CD8-positive, alpha-beta memory T cell (primary cell): Measurements from ENCODE around the gene CHD3. TPM values are rescaled to one million over a fixed set of nuclear protein-coding genes. Genes with fewer than 3 reads are reported as not detected.
"Not testable (repeated sequence)": the region's sequence is repeated elsewhere in the genome, so short reads cannot be mapped to it uniquely, and the experiment has no call there.

Source experiments
- CTCF ChIA-PET: fragments of 350-600 bp; sonication (Branson Sonifier 250); formaldehyde crosslinking; loops from one replicate; lab custom pipeline; 2021; ENCODE audit warnings: antibody characterized with exemption; lab: Charles Lee
- POLR2A ChIA-PET: fragments of 350-600 bp; sonication (Branson Sonifier 250); formaldehyde crosslinking; loops from one replicate; lab custom pipeline; 2021; ENCODE audit warnings: antibody characterized with exemption; lab: Charles Lee
- DNase-seq, 5 donors: peaks; one replicate each; pipeline versions ENCODE4 v3.0.0 to v3.0.0-alpha.2; 2020 to 2022; ENCODE audit warnings: mixed read lengths in 1 of 5
- H3K27ac ChIP-seq: one replicate; pipeline ENCODE4 v1.7.0; 2013; ENCODE audit warnings: low read depth, mild to moderate bottlenecking, low read length, moderate library complexity
- H3K27me3 ChIP-seq: 2 replicates; pipeline ENCODE4 v1.7.0; 2013; ENCODE audit warnings: low read length, mild to moderate bottlenecking; ENCODE audit not compliant: insufficient read depth, poor library complexity, severe bottlenecking
- H3K36me3 ChIP-seq: 2 replicates; pipeline ENCODE4 v1.7.0; 2013; ENCODE audit warnings: mild to moderate bottlenecking, low read length, moderate library complexity; ENCODE audit not compliant: insufficient read depth
- H3K4me1 ChIP-seq: 2 replicates; pipeline ENCODE4 v1.7.0; 2013; ENCODE audit warnings: mild to moderate bottlenecking, low read length, moderate library complexity; ENCODE audit not compliant: insufficient read depth
- H3K4me3 ChIP-seq: 2 replicates; pipeline ENCODE4 v1.7.0; 2013; ENCODE audit warnings: mild to moderate bottlenecking, low read length
- H3K9me3 ChIP-seq: 2 replicates; pipeline ENCODE4 v1.7.0; 2013; ENCODE audit warnings: mild to moderate bottlenecking, low read length
- H3K27ac Mint-ChIP-seq, 8 donors: one replicate each; pipeline ENCODE4 v1.8.0; 2020 to 2021; ENCODE audit warnings: mixed read lengths in 8 of 8, mild to moderate bottlenecking in 6 of 8, inconsistent platforms in 3 of 8, moderate library complexity in 3 of 8
- H3K27me3 Mint-ChIP-seq, 2 donors: one replicate each; pipeline ENCODE4 v1.8.0; 2020 to 2021; ENCODE audit warnings: mixed read lengths in 2 of 2, mild to moderate bottlenecking in 1 of 2, moderate library complexity in 1 of 2
- H3K36me3 Mint-ChIP-seq, 3 donors: one replicate each; pipeline ENCODE4 v1.8.0; 2020 to 2021; ENCODE audit warnings: mixed read lengths in 3 of 3, inconsistent platforms in 1 of 3, mild to moderate bottlenecking in 1 of 3
- H3K4me1 Mint-ChIP-seq, 3 donors: one replicate each; pipeline ENCODE4 v1.8.0; 2020 to 2021; ENCODE audit warnings: mixed read lengths in 3 of 3, inconsistent platforms in 1 of 3, mild to moderate bottlenecking in 1 of 3
- H3K4me3 Mint-ChIP-seq, 7 donors: one replicate each; pipeline ENCODE4 v1.8.0; 2020 to 2021; ENCODE audit warnings: mixed read lengths in 7 of 7, mild to moderate bottlenecking in 6 of 7, moderate library complexity in 4 of 7, inconsistent platforms in 2 of 7
- H3K9me3 Mint-ChIP-seq, 5 donors: one replicate each; pipeline ENCODE4 v1.8.0; 2020 to 2022; ENCODE audit warnings: mixed read lengths in 5 of 5, mild to moderate bottlenecking in 3 of 5, moderate library complexity in 2 of 5, inconsistent platforms in 1 of 5
- polyA plus RNA-seq: library from polyadenylated mRNA; unstranded; fragments of 300-500 nt; fragmentation: Illumina TruSeq; gene quantifications from one replicate; pipeline ENCODE4 v1.2.3, GENCODE V29; 2021
- total RNA-seq, 2 experiments: library from RNA; stranded (reverse); gene quantifications; one replicate each; pipeline ENCODE4 v1.2.3, GENCODE V29; 2021

The CHD3 gene
- total and polyA plus RNA-seq, 3 experiments from 2014 or later, result 20.1 to 123 (median 116) TPM

DNA sequence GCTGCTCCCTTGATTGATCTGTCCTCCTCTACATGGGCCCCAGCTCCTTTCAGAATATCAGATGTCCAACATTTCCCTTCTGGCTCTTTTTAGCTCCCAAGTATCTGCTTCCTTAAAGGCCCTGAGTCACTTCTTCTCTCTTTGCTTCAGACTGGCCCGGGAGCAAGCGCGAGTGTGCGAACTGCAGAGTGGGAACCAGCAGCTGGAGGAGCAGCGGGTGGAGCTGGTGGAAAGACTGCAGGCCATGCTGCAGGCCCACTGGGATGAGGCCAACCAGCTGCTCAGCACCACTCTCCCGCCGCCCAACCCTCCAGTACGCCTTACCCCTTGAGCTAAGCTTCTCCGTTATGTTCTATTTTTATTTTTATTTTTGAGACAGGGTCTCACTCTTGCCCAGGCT, 55.7 kb downstream of the CHD3 start:
- H3K36me3 ChIP-seq, result peaks cover 41% of the 10 kb centered on the region
- Mint-ChIP-seq H3K36me3 (peaks cover 3 to 89% (median 22%) of the 10 kb centered on the region in 3 donors), H3K9me3 (no peaks in the 10 kb centered on the region), H3K4me3 (no peak overlapping the region), H3K27me3 (no peaks in the 10 kb centered on the region), H3K27ac (no peak overlapping the region), H3K4me1 (no peaks in the 10 kb centered on the region)
- no peaks in the 10 kb centered on the region for H3K9me3 ChIP-seq
- no peak overlapping the region for H3K27ac ChIP-seq
- ChIA-PET POLR2A (no interaction called here), CTCF (interaction anchor here (1.0 to 3.0 kb wide), 5 partner anchors 11 to 109 kb away, joined by 3 to 19 read pairs (median 3); no protein-coding TSS in a partner anchor)
- no peak overlapping the region for H3K4me3 ChIP-seq
- no peaks in the 10 kb centered on the region for H3K4me1 ChIP-seq
- no peaks in the 10 kb centered on the region for H3K27me3 ChIP-seq
- no peak for DNase-seq

GRCh38 chr17:7945651-7946050, 57.1 kb downstream of the CHD3 start:
- DNase-seq, result no peak
- peaks cover 33% of the 10 kb centered on the region for H3K36me3 ChIP-seq
- no peaks in the 10 kb centered on the region for H3K9me3 ChIP-seq
- no peak overlapping the region for H3K4me3 ChIP-seq
- Mint-ChIP-seq H3K36me3 (peaks cover 3 to 82% (median 19%) of the 10 kb centered on the region in 3 donors), H3K9me3 (no peaks in the 10 kb centered on the region), H3K27me3 (no peaks in the 10 kb centered on the region), H3K27ac (no peak overlapping the region), H3K4me3 (no peak overlapping the region), H3K4me1 (no peaks in the 10 kb centered on the region)
- no peaks in the 10 kb centered on the region for H3K27me3 ChIP-seq
- no peak overlapping the region for H3K27ac ChIP-seq
- no peaks in the 10 kb centered on the region for H3K4me1 ChIP-seq
- CTCF ChIA-PET, result interaction anchor here (1.4 kb wide), 1 partner anchor 14 kb away, joined by 4 read pairs; the partner anchor contains the start of genes CNTROB and TRAPPC1
- POLR2A ChIA-PET, result no interaction called here

GRCh38 chr17:7946441-7946840, 57.9 kb downstream of the CHD3 start:
- POLR2A ChIA-PET, result no interaction called here
- Histone ChIP-seq H3K4me3 (no peak overlapping the region), H3K36me3 (peaks cover 33% of the 10 kb centered on the region), H3K27ac (no peak overlapping the region), H3K27me3 (no peaks in the 10 kb centered on the region), H3K9me3 (no peaks in the 10 kb centered on the region), H3K4me1 (no peaks in the 10 kb centered on the region)
- no peak for DNase-seq
- H3K27ac Mint-ChIP-seq, result peak overlapping the region in 1 of 8 donors; percentile 23
- CTCF ChIA-PET, result interaction anchor here (1.4 kb wide), 1 partner anchor 14 kb away, joined by 4 read pairs; the partner anchor contains the start of genes CNTROB and TRAPPC1
- H3K4me3 Mint-ChIP-seq, result no peak overlapping the region
- peaks cover 3 to 4% (median 3%) of the 10 kb centered on the region in 3 donors for H3K4me1 Mint-ChIP-seq
- peaks cover 3 to 76% (median 18%) of the 10 kb centered on the region in 3 donors for H3K36me3 Mint-ChIP-seq
- no peaks in the 10 kb centered on the region for H3K27me3 Mint-ChIP-seq
- no peaks in the 10 kb centered on the region for H3K9me3 Mint-ChIP-seq

GRCh38 chr17:7947651-7948050, 59.1 kb downstream of the CHD3 start:
- peaks cover 33% of the 10 kb centered on the region for H3K36me3 ChIP-seq
- no peaks in the 10 kb centered on the region for H3K4me1 ChIP-seq
- Mint-ChIP-seq H3K9me3 (no peaks in the 10 kb centered on the region), H3K4me1 (peaks cover 4 to 10% (median 5%) of the 10 kb centered on the region in 3 donors), H3K36me3 (peaks cover 3 to 66% (median 18%) of the 10 kb centered on the region in 3 donors), H3K4me3 (no peak overlapping the region), H3K27ac (peak overlapping the region in 1 of 8 donors; percentile 83), H3K27me3 (no peaks in the 10 kb centered on the region)
- H3K4me3 ChIP-seq, result no peak overlapping the region
- ChIA-PET CTCF (interaction anchor here (0.8 kb wide), 1 partner anchor 42 kb away, joined by 4 read pairs; no protein-coding TSS in a partner anchor), POLR2A (interaction anchor here (0.6 kb wide), 1 partner anchor 31 kb away, joined by 3 read pairs; the partner anchor contains the start of gene RNF227)
- no peaks in the 10 kb centered on the region for H3K27me3 ChIP-seq
- DNase-seq, result no peak
- H3K9me3 ChIP-seq, result no peaks in the 10 kb centered on the region
- no peak overlapping the region for H3K27ac ChIP-seq

GRCh38 chr17:7950578-7950977, 62.0 kb downstream of the CHD3 start:
- Histone ChIP-seq H3K27me3 (no peaks in the 10 kb centered on the region), H3K4me3 (no peak overlapping the region), H3K4me1 (no peaks in the 10 kb centered on the region), H3K27ac (no peak overlapping the region), H3K9me3 (no peaks in the 10 kb centered on the region), H3K36me3 (peaks cover 21% of the 10 kb centered on the region)
- ChIA-PET POLR2A (no interaction called here), CTCF (no interaction called here)
- peaks cover 3 to 39% (median 16%) of the 10 kb centered on the region in 3 donors for H3K36me3 Mint-ChIP-seq
- no peaks in the 10 kb centered on the region for H3K9me3 Mint-ChIP-seq
- DNase-seq, result no peak
- no peak overlapping the region for H3K4me3 Mint-ChIP-seq
- H3K27ac Mint-ChIP-seq, result no peak overlapping the region
- no peaks in the 10 kb centered on the region for H3K27me3 Mint-ChIP-seq
- H3K4me1 Mint-ChIP-seq, result peaks cover 4 to 10% (median 5%) of the 10 kb centered on the region in 3 donors

- no peaks in the 10 kb centered on the region for H3K9me3 ChIP-seq
- no peaks in the 10 kb centered on the region for H3K4me1 ChIP-seq
- POLR2A ChIA-PET, result no interaction called here
- Mint-ChIP-seq H3K36me3 (peaks cover 3 to 32% (median 16%) of the 10 kb centered on the region in 3 donors), H3K9me3 (no peaks in the 10 kb centered on the region), H3K27me3 (no peaks in the 10 kb centered on the region), H3K4me3 (peak overlapping the region in 1 of 7 donors; percentile 3), H3K4me1 (peaks cover 4 to 10% (median 5%) of the 10 kb centered on the region in 3 donors), H3K27ac (peak overlapping the region in 7 of 8 donors; percentile 10 to 91 (median 67))
- H3K27me3 ChIP-seq, result no peaks in the 10 kb centered on the region
- H3K27ac ChIP-seq, result no peak overlapping the region
- DNase-seq, result no peak
- peaks cover 16% of the 10 kb centered on the region for H3K36me3 ChIP-seq
- CTCF ChIA-PET, result no interaction called here
- H3K4me3 ChIP-seq, result no peak overlapping the region
Observed at GRCh38 chr17:7951143-7951792, 62.7 kb downstream of the CHD3 start.

- H3K4me3 ChIP-seq, H3K27ac ChIP-seq, H3K27me3 Mint-ChIP-seq, POLR2A ChIA-PET, H3K9me3 ChIP-seq, H3K4me1 Mint-ChIP-seq, H3K36me3 ChIP-seq, H3K9me3 Mint-ChIP-seq, DNase-seq, H3K27me3 ChIP-seq, H3K4me3 Mint-ChIP-seq, H3K4me1 ChIP-seq, H3K27ac Mint-ChIP-seq: not testable (repeated sequence)
- H3K36me3 Mint-ChIP-seq, result peaks cover 0 to 15% (median 11%) of the 10 kb centered on the region in 3 donors
- CTCF ChIA-PET, result interaction anchor here (1.1 kb wide), 1 partner anchor 37 kb away, joined by 3 read pairs; the partner anchor contains the start of gene RNF227
Observed at GRCh38 chr17:7953266-7953665, 64.7 kb downstream of the CHD3 start.
